Right lobe of liver (tissue), 6 donors: ENCODE results near the gene TLR6. TPM values are rescaled to one million over a fixed set of nuclear protein-coding genes. Genes with fewer than 3 reads are reported as not detected.
A peak's percentile ranks its signal among the peaks of the same experiment; 100 is the strongest.

ENCODE experiments used
- ATAC-seq, 4 donors: fragments of 200-7000 bp; cut with Tn5 transposase; one replicate each; pipeline ENCODE4 v1.9.1; 2020; ENCODE audit warnings: mild to moderate bottlenecking in 4 of 4, moderate library complexity in 4 of 4
- DNase-seq, 3 donors: peaks; one replicate each; pipeline ENCODE4 v3.0.0-alpha.2; 2020
- H3K27ac ChIP-seq, 3 donors: fragments of 200-600 bp; one replicate each; pipeline ENCODE4 v1.8.0; 2022
- H3K27me3 ChIP-seq, 2 donors: fragments of 200-600 bp; one replicate each; pipeline ENCODE4 v1.8.0; 2022
- H3K36me3 ChIP-seq, 4 donors: fragments of 200-600 bp; sonication (generic) in 1 of 4; one replicate each; pipeline versions ENCODE4 v1.5.1 to v1.8.0; 2017 to 2022; ENCODE audit warnings: control low read depth in 1 of 4
- H3K4me1 ChIP-seq, 4 donors: fragments of 200-600 bp; sonication (generic) in 1 of 4; one replicate each; pipeline versions ENCODE4 v1.5.1 to v1.8.0; 2017 to 2022; ENCODE audit warnings: control low read depth in 1 of 4
- H3K4me3 ChIP-seq, 3 donors: fragments of 200-600 bp; one replicate each; pipeline ENCODE4 v1.8.0; 2022
- H3K9me3 ChIP-seq, 4 donors: fragments of 200-600 bp; sonication (generic) in 1 of 4; one replicate each; pipeline versions ENCODE4 v1.5.1 to v1.8.0; 2017 to 2022; ENCODE audit warnings: control low read depth in 1 of 4
- CTCF ChIP-seq, 4 donors: fragments of 200-600 bp in 3 of 4; fragments of 450-650 bp in 1 of 4; IDR thresholded peaks; one replicate each; pipeline versions ENCODE4 v1.5.1 to v1.8.0; 2016 to 2022; ENCODE audit warnings: antibody characterized with exemption in 4 of 4, mild to moderate bottlenecking in 2 of 4
- POLR2A ChIP-seq: fragments of 450-650 bp; IDR thresholded peaks from one replicate; pipeline ENCODE4 v1.6.1; 2017; ENCODE audit warnings: antibody characterized with exemption, mild to moderate bottlenecking
- whole genome bisulfite sequencing: methylation state at CpG from one replicate; pipeline ENCODE4 v1.1.6; 2018; ENCODE audit warnings: low coverage, low lambda C conversion rate; ENCODE audit not compliant: insufficient coverage; ENCODE audit errors: missing lambda C conversion rate; 5-methylcytosine and 5-hydroxymethylcytosine counted together
- intact Hi-C, 2 donors: fragments of 100-400 bp; cut with DNase I; formaldehyde crosslinking; loops; one replicate each; pipeline versions ENCODE4 v1.11.2 to v1.14.1; 2022
- total RNA-seq, 6 experiments: library from RNA; depleted of rRNA in 2 of 6; stranded (reverse); fragments of >200 nt in 2 of 6; fragmentation: NEBNext Ultra II Directional in 3 of 6; extraction: Animal tissue kit (Norgen Biotek cat#: 25700) in 3 of 6; gene quantifications; one replicate each; pipeline versions ENCODE4 v1.1.0 to v1.2.4, GENCODE V29; 2016 to 2023
- donor health status: DM: no; HTN: yes; CAD: no.
- donor health status: DM: no; HTN: no; CAD: no.
- donor health status: DM: no; HTN: no; CAD: no.
- donor health status: DM: no; HTN: yes; CAD: no.
- donor health status: DM: no; HTN: yes; CAD: no.

The TLR6 gene
- total RNA-seq, 6 experiments from 2014 or later, result 1.2 to 3.4 (median 2.4) TPM

- Histone ChIP-seq H3K36me3 (peaks cover 0 to 31% (median 5%) of the 10 kb centered on the region in 4 donors), H3K27ac (peak overlapping the region in 2 of 3 donors; percentile 75 to 77), H3K4me1 (peaks cover 0 to 41% (median 20%) of the 10 kb centered on the region in 4 donors), H3K4me3 (no peak overlapping the region), H3K27me3 (no peaks in the 10 kb centered on the region), H3K9me3 (no peaks in the 10 kb centered on the region)
- DNase-seq (no peak), ATAC-seq (peak; percentile 47 to 58 (median 54))
- intact Hi-C loops, result loop anchor here in 1 of 2 donors (10.0 kb wide), 1 partner anchor 232 kb away; no protein-coding TSS in a partner anchor
- peak; percentile 31 to 49 (median 43) for TF ChIP-seq CTCF (IDR thresholded peaks at IDR 0.05)
- TF ChIP-seq POLR2A, result no peak
Observed at GRCh38 chr4:38902695-38903094, 46.1 kb upstream of the TLR6 start.

- no peak overlapping the region for H3K4me3 ChIP-seq
- peaks cover 0 to 27% (median 3%) of the 10 kb centered on the region in 4 donors for H3K36me3 ChIP-seq
- H3K27me3 ChIP-seq, result no peaks in the 10 kb centered on the region
- no peak overlapping the region for H3K27ac ChIP-seq
- intact Hi-C loops, result loop anchor here in 1 of 2 donors (10.0 kb wide), 1 partner anchor 233 kb away; no protein-coding TSS in a partner anchor
- H3K4me1 ChIP-seq, result peaks cover 0 to 41% (median 20%) of the 10 kb centered on the region in 4 donors
- TF ChIP-seq POLR2A, result no peak
- no peak for TF ChIP-seq CTCF (IDR thresholded peaks at IDR 0.05)
- WGBS, result 76% methylated on average over 5 of the region's 5 CpGs
- no peaks in the 10 kb centered on the region for H3K9me3 ChIP-seq
- DNase-seq, result no peak
- no peak for ATAC-seq
Observed at GRCh38 chr4:38902221-38902620, 45.6 kb upstream of the TLR6 start.

GRCh38 chr4:38898245-38898644, 41.6 kb upstream of the TLR6 start:
- H3K27me3 ChIP-seq, result no peaks in the 10 kb centered on the region
- no peak overlapping the region for H3K4me3 ChIP-seq
- peak overlapping the region in 1 of 3 donors; percentile 29 for H3K27ac ChIP-seq
- TF ChIP-seq CTCF (IDR thresholded peaks at IDR 0.05) (no peak), POLR2A (no peak)
- H3K9me3 ChIP-seq, result no peaks in the 10 kb centered on the region
- DNase-seq (no peak), ATAC-seq (no peak)
- peaks cover 0 to 14% (median 3%) of the 10 kb centered on the region in 4 donors for H3K4me1 ChIP-seq
- intact Hi-C loops, result loop anchor here in 1 of 2 donors (10.0 kb wide), 1 partner anchor 237 kb away; no protein-coding TSS in a partner anchor
- H3K36me3 ChIP-seq, result peaks cover 0 to 46% (median 4%) of the 10 kb centered on the region in 4 donors
- WGBS, result 70% methylated on average over 7 of the region's 7 CpGs

GRCh38 chr4:38896940-38897339, 40.3 kb upstream of the TLR6 start:
- ATAC-seq (no peak), DNase-seq (no peak)
- no peaks in the 10 kb centered on the region for H3K27me3 ChIP-seq
- H3K36me3 ChIP-seq, result peaks cover 0 to 57% (median 12%) of the 10 kb centered on the region in 4 donors
- H3K4me1 ChIP-seq, result peaks cover 0 to 5% (median 1%) of the 10 kb centered on the region in 4 donors
- intact Hi-C loops, result loop anchor here in 1 of 2 donors (10.0 kb wide), 1 partner anchor 238 kb away; no protein-coding TSS in a partner anchor
- WGBS, result 88% methylated on average over 1 of the region's 1 CpG
- H3K27ac ChIP-seq, result no peak overlapping the region
- no peak overlapping the region for H3K4me3 ChIP-seq
- TF ChIP-seq POLR2A, result no peak
- no peak for TF ChIP-seq CTCF (IDR thresholded peaks at IDR 0.05)
- no peaks in the 10 kb centered on the region for H3K9me3 ChIP-seq
